GM10266 (cell line): ENCODE data around the gene MINDY2.
"Not testable (repeated sequence)": the region's sequence is repeated elsewhere in the genome, so short reads cannot be mapped to it uniquely, and the experiment has no call there.

ENCODE experiments used
- DNase-seq: peaks from one replicate; pipeline ENCODE4 v3.0.0; 2012; ENCODE audit errors: extremely low spot score
- TF ChIP-seq, protein P1 (sequence below): IDR thresholded peaks from 2 replicates; pipeline ENCODE4 v1.5.1; 2012; ENCODE audit warnings: mild to moderate bottlenecking, low read depth; ENCODE audit not compliant: control insufficient read depth, insufficient read depth; ENCODE audit errors: missing control alignments

Gene MINDY2

DNA sequence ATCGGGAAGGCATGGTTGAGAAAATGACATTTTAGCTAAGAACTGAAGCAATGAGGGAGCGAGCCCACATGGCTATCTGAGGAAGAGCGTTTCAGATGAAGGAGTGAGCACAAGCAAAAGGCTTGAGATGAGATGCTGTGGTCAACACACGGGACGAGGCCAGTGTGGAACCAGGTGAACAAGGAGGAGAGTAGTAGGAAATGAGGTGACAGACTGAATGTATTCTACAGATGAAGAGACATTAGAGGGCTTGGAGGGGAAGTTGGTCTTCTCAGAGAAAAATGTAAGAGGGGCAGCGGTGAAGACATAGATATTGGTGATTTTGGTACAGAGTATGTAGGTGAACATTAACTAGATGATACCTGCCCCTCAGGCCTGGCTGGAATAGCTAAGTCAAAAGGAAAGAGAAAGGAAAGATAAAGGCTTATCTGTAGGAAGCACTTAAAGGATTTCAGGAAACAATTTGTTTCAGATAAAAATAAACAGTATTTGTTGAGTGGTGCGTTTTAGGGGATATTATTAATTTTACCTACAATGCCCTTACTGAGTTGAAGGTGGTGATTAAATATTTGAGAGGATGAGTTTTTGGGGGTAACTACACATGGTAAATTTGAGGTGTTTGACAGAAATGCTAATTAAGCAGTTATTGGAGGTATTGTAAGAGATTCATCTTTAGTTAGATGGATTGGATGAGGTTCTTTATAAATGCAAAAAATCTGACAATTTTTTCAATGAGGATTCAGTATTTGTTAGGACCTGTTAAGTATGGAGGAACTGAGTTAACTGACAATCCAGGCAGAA, 105.4 kb downstream of the MINDY2 start:
- TF ChIP-seq, protein P1, sequence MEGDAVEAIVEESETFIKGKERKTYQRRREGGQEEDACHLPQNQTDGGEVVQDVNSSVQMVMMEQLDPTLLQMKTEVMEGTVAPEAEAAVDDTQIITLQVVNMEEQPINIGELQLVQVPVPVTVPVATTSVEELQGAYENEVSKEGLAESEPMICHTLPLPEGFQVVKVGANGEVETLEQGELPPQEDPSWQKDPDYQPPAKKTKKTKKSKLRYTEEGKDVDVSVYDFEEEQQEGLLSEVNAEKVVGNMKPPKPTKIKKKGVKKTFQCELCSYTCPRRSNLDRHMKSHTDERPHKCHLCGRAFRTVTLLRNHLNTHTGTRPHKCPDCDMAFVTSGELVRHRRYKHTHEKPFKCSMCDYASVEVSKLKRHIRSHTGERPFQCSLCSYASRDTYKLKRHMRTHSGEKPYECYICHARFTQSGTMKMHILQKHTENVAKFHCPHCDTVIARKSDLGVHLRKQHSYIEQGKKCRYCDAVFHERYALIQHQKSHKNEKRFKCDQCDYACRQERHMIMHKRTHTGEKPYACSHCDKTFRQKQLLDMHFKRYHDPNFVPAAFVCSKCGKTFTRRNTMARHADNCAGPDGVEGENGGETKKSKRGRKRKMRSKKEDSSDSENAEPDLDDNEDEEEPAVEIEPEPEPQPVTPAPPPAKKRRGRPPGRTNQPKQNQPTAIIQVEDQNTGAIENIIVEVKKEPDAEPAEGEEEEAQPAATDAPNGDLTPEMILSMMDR: no peak
- no peak for DNase-seq

DNA sequence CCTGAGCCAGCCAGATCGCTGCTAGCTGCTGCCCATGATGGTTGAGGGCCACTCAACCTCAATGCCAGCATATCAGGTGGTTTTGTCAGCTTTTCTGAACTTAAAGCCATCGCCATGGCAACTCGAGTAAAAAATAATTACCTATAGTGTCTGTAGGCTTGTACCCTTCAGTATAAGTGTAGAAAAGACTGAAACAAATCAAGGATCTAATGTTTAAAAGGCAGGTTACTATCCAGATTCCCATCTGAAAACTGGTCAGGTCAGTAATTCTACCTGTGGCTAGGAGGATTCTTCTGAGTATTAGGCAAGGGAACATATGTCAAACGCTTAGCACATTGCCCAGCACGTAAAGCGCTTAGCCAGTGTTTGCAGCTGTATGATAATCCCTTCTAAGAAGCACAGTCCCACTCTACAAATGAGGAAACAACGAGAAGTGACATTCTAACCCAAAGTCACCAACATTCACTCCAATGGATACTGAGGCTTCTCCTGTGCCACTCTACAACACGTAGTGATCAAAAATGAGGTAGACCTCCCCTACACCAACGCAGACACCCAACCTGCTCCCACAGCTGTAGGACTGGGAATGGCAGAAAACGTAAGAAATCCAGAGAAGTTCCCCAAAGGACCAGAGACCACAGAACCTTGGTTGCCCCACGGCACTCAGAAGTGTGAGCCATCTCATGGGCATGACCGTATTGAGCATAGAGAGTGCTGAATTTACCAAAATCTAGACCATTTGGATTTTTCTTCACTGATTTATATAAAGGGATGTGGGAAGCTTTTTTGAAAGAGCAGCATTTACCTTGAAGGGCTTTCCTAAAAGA, 107.1 kb downstream of the MINDY2 start:
- TF ChIP-seq, protein P1: no peak
- no peak for DNase-seq

DNA sequence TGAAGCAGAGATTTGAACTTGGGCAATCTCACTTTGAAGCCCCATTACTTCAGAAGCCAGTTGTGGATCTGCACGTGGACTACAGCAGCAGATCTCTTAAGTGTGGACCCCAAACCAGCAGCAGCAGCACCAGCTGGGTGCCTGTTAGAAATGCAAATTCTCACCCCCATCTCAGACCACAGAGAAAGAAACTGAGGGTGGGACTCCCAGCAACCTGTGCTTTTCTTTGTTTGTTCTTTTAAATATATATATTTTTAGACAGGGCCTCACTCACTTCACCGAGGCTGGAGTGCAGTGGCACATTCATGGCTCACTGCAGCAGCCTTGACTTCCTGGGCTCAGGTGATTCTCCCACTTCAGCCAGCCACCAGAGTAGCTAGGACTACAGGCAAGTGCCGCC, 109.2 kb downstream of the MINDY2 start:
- TF ChIP-seq, protein P1: no peak
- no peak for DNase-seq

DNA sequence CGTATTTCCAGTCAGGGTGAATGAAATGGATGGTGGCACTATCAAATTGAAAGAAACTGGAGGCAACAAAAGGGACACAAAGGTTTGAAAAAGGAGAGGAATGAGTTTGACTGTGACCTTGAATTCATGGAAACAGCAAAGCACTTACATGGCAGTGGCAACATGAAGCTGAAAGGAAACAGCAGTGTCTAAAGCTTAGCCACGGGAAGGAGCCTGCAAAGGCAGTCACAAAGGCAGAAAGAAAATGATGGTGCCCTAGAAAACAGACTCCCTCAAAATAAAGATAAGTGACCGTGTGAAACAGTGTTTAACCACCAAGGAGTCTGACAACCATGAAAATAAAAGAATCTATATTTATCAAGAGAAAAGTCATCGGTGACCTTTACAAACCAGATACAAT, 111.1 kb downstream of the MINDY2 start:
- DNase-seq: no peak
- TF ChIP-seq, protein P1: no peak

DNA sequence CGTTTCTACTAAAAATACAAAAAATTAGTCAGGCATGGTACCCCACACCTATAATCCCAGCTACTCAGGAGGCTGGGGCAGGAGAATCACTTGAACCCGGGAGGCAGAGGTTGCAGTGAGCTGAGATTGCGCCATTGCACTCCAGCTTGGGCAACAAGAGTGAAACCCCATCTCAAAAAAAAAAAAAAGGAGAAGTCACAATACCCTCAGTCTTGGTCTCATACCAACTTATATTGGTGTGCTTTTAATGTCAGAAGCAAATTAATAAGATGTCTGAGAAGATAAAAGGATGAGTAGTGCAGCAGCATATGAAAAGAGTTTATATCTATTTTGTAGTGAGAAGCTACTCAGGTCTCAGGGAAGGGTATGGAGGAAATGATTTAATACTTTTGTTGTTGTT, 112.8 kb downstream of the MINDY2 start:
- DNase-seq: not testable (repeated sequence)

DNA sequence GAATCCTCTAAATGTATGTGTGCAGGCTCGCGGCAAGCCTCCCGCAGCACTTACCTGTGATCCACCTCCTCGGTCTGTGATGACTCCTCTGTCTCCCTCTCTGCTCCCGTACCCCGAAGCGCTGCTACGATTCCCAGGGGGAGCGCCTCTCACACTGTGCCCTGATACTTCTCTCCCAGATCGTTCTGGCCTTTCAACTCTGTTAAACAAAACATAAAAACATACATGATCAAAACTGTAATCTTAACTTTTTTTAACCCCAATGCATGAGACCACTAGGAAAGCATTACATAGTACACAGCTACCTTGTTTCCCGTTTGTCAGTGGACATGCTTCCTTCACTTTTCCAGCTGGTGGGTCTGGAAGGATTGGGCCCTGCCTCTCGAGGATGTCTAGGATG, 115.8 kb downstream of the MINDY2 start:
- TF ChIP-seq, protein P1: no peak
- DNase-seq: no peak

DNA sequence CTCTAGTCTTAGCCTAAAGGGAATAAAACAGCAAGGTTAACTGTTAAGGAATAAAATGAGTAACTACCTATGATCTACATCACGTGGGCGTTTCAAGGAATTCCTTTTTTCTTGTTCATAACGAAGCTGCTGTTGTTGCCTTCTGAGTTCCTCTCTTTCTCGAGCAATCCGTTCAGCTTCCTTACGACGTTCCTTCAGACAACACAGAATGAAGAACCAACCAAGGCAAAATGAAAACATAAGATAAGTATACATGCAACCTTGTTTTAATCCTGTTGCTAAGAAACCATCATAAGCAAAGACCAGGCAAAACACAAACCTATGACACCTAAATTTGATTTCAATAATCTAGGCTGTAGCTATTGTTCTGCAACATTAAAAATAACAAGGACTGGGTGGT, 118.3 kb downstream of the MINDY2 start:
- TF ChIP-seq, protein P1: no peak
- no peak for DNase-seq
